ENCODE data around the gene CACNA1B. TPM values are rescaled to one million over a fixed set of nuclear protein-coding genes. Genes with fewer than 3 reads are reported as not detected.

The CACNA1B gene
- total and polyA plus RNA-seq, 2 donors (not counting 1 experiment from before 2014, with no cell fraction given), result 0.01 to 0.17 TPM

GRCh38 chr9:137917795-137918194 lies 40.2 kb downstream of the CACNA1B start:
- Histone ChIP-seq H3K36me3 (ENCODE audit: control insufficient read depth, insufficient read depth, low read length) (no peaks in the 10 kb centered on the region), H3K9me3 (ENCODE audit: control insufficient read depth, insufficient read depth, low read depth, low read length) (no peaks in the 10 kb centered on the region), H3K27ac (ENCODE audit: insufficient read depth, low read length) (no peak overlapping the region), H3K4me1 (ENCODE audit: control insufficient read depth, extremely low read depth, insufficient read depth, low read length) (no peaks in the 10 kb centered on the region), H3K79me2 (ENCODE audit: control insufficient read depth, insufficient read depth, low read length) (no peaks in the 10 kb centered on the region), H3K4me3 (replicated peaks in 1 of 4; ENCODE audit: control extremely low read depth in 1 of 4, insufficient read depth in 1 of 4, low read depth in 3 of 4, low read length in 4 of 4) (no peak overlapping the region), H3K9ac (ENCODE audit: insufficient read depth, low read length) (no peak overlapping the region), H2AFZ (ENCODE audit: low read length) (no peak overlapping the region), H4K20me1 (ENCODE audit: control insufficient read depth, extremely low read depth, insufficient read depth, low read length) (no peaks in the 10 kb centered on the region), H3K4me2 (ENCODE audit: extremely low read depth, insufficient read depth, low read length) (no peak overlapping the region), H3K27me3 (ENCODE audit: control insufficient read depth, insufficient read depth, low read length) (no peaks in the 10 kb centered on the region)
- DNase-seq (ENCODE audit: low read depth in 2 of 2), result no peak
- TF ChIP-seq CTCF (conservative IDR thresholded peaks at IDR 0.05 in 1 of 2, IDR thresholded peaks at IDR 0.05 in 1 of 2; ENCODE audit: low read depth in 1 of 2, low read length in 2 of 2), result no peak
- no peak for TF ChIP-seq EZH2 (IDR thresholded peaks at IDR 0.05; ENCODE audit: low read length, missing control alignments)

- TF ChIP-seq EZH2 (IDR thresholded peaks at IDR 0.05; ENCODE audit: low read length, missing control alignments) (no peak), CTCF (conservative IDR thresholded peaks at IDR 0.05 in 1 of 2, IDR thresholded peaks at IDR 0.05 in 1 of 2; ENCODE audit: low read depth in 1 of 2, low read length in 2 of 2) (no peak)
- no peak for DNase-seq (ENCODE audit: low read depth in 2 of 2)
- Histone ChIP-seq H3K9ac (ENCODE audit: insufficient read depth, low read length) (no peak overlapping the region), H4K20me1 (ENCODE audit: control insufficient read depth, extremely low read depth, insufficient read depth, low read length) (no peaks in the 10 kb centered on the region), H3K4me3 (replicated peaks in 1 of 4; ENCODE audit: control extremely low read depth in 1 of 4, insufficient read depth in 1 of 4, low read depth in 3 of 4, low read length in 4 of 4) (no peak overlapping the region), H3K4me2 (ENCODE audit: extremely low read depth, insufficient read depth, low read length) (no peak overlapping the region), H3K27ac (ENCODE audit: insufficient read depth, low read length) (no peak overlapping the region), H3K27me3 (ENCODE audit: control insufficient read depth, insufficient read depth, low read length) (no peaks in the 10 kb centered on the region), H2AFZ (ENCODE audit: low read length) (no peak overlapping the region), H3K4me1 (ENCODE audit: control insufficient read depth, extremely low read depth, insufficient read depth, low read length) (no peaks in the 10 kb centered on the region), H3K79me2 (ENCODE audit: control insufficient read depth, insufficient read depth, low read length) (no peaks in the 10 kb centered on the region), H3K9me3 (ENCODE audit: control insufficient read depth, insufficient read depth, low read depth, low read length) (no peaks in the 10 kb centered on the region), H3K36me3 (ENCODE audit: control insufficient read depth, insufficient read depth, low read length) (no peaks in the 10 kb centered on the region)
Measured at GRCh38 chr9:137918331-137919094, 40.9 kb downstream of the CACNA1B start.

GRCh38 chr9:137919095-137919465 lies 41.5 kb downstream of the CACNA1B start:
- Histone ChIP-seq H3K4me2 (ENCODE audit: extremely low read depth, insufficient read depth, low read length) (no peak overlapping the region), H3K36me3 (ENCODE audit: control insufficient read depth, insufficient read depth, low read length) (no peaks in the 10 kb centered on the region), H3K27ac (ENCODE audit: insufficient read depth, low read length) (no peak overlapping the region), H3K27me3 (ENCODE audit: control insufficient read depth, insufficient read depth, low read length) (no peaks in the 10 kb centered on the region), H3K79me2 (ENCODE audit: control insufficient read depth, insufficient read depth, low read length) (no peaks in the 10 kb centered on the region), H3K4me1 (ENCODE audit: control insufficient read depth, extremely low read depth, insufficient read depth, low read length) (no peaks in the 10 kb centered on the region), H3K9ac (ENCODE audit: insufficient read depth, low read length) (no peak overlapping the region), H2AFZ (ENCODE audit: low read length) (no peak overlapping the region), H3K4me3 (replicated peaks in 1 of 4; ENCODE audit: control extremely low read depth in 1 of 4, insufficient read depth in 1 of 4, low read depth in 3 of 4, low read length in 4 of 4) (no peak overlapping the region), H3K9me3 (ENCODE audit: control insufficient read depth, insufficient read depth, low read depth, low read length) (no peaks in the 10 kb centered on the region), H4K20me1 (ENCODE audit: control insufficient read depth, extremely low read depth, insufficient read depth, low read length) (no peaks in the 10 kb centered on the region)
- TF ChIP-seq EZH2 (IDR thresholded peaks at IDR 0.05; ENCODE audit: low read length, missing control alignments) (no peak), CTCF (conservative IDR thresholded peaks at IDR 0.05 in 1 of 2, IDR thresholded peaks at IDR 0.05 in 1 of 2; ENCODE audit: low read depth in 1 of 2, low read length in 2 of 2) (no peak)
- no peak for DNase-seq (ENCODE audit: low read depth in 2 of 2)

Measured in fibroblast of lung (primary cell).